Panc1 (cell line): ENCODE data around the gene IYD. TPM values are rescaled to one million over a fixed set of nuclear protein-coding genes. Genes with fewer than 3 reads are reported as not detected.
"Not testable (repeated sequence)": the region's sequence is repeated elsewhere in the genome, so short reads cannot be mapped to it uniquely, and the experiment has no call there.

ENCODE experiments used
- ATAC-seq: fragments of 200-7000 bp; cut with Tn5 transposase; 2 replicates; pipeline ENCODE4 v1.9.1; 2020; ENCODE audit warnings: mild to moderate bottlenecking, moderate library complexity
- BruUV-seq: library from RNA; stranded (reverse); fragments of 400-500 nt; replicated peaks from 2 replicates; lab custom pipeline; 2021; lab: Mats Ljungman, UMichigan
- CTCF ChIA-PET: fragments of 300-600 bp; sonication (Branson Sonifier 250); formaldehyde crosslinking; loops from one replicate; lab custom pipeline; 2022; ENCODE audit warnings: antibody characterized with exemption; lab: Charles Lee
- POLR2A ChIA-PET: fragments of 300-600 bp; sonication (Branson Sonifier 250); formaldehyde crosslinking; loops from one replicate; lab custom pipeline; 2022; ENCODE audit warnings: antibody characterized with exemption; lab: Charles Lee
- DNase-seq: peaks from one replicate; pipeline ENCODE4 v3.0.0-alpha.2; 2010; ENCODE audit warnings: low read depth, low spot score
- H3K27ac ChIP-seq: 2 replicates; pipeline ENCODE4 v1.5.1; 2011; ENCODE audit warnings: mild to moderate bottlenecking, low read length, inconsistent platforms
- H3K27me3 ChIP-seq: fragments of 200-500 bp; sonication (Bioruptor generic); 2 replicates; pipeline ENCODE4 v1.6.0; 2014; ENCODE audit warnings: low read length, inconsistent platforms; ENCODE audit not compliant: control insufficient read depth, insufficient read depth
- H3K36me3 ChIP-seq: fragments of 200-500 bp; sonication (Bioruptor generic); 2 replicates; pipeline ENCODE4 v1.5.1; 2014; ENCODE audit warnings: inconsistent platforms, mild to moderate bottlenecking, low read length, moderate library complexity; ENCODE audit not compliant: control insufficient read depth, insufficient read depth
- H3K4me1 ChIP-seq: 2 replicates; pipeline ENCODE4 v1.5.1; 2011; ENCODE audit warnings: inconsistent platforms, mild to moderate bottlenecking, low read length, moderate library complexity; ENCODE audit not compliant: control insufficient read depth, insufficient read depth
- H3K4me3 ChIP-seq, 2 experiments: 2 replicates each; pipeline ENCODE4 v1.5.1; 2011 to 2012; ENCODE audit warnings: low read depth in 2 of 2, low read length in 2 of 2, mild to moderate bottlenecking in 2 of 2, inconsistent platforms in 1 of 2, moderate library complexity in 1 of 2
- H3K9me3 ChIP-seq: fragments of 200-500 bp; sonication (Bioruptor generic); 2 replicates; pipeline ENCODE4 v1.5.1; 2014; ENCODE audit warnings: low read depth, mild to moderate bottlenecking, inconsistent platforms, low read length, moderate library complexity; ENCODE audit not compliant: control insufficient read depth, insufficient read depth
- POLR2AphosphoS5 ChIP-seq: IDR thresholded peaks from 2 replicates; pipeline ENCODE4 v1.6.1; 2012; ENCODE audit warnings: mild to moderate bottlenecking, low read depth, low read length, moderate library complexity
- REST ChIP-seq, 2 experiments: IDR thresholded peaks; 2 replicates each; pipeline ENCODE4 v1.6.1; 2011 to 2012; ENCODE audit warnings: low read depth in 2 of 2, control low read depth in 1 of 2, low read length in 1 of 2, mild to moderate bottlenecking in 1 of 2, moderate library complexity in 1 of 2; ENCODE audit not compliant: insufficient read depth in 1 of 2
- SIN3A ChIP-seq: IDR thresholded peaks from 2 replicates; pipeline ENCODE4 v1.6.1; 2012; ENCODE audit warnings: low read depth, mild to moderate bottlenecking, low read length, moderate library complexity, borderline replicate concordance; ENCODE audit not compliant: insufficient read depth
- TCF7L2 ChIP-seq: IDR thresholded peaks from 2 replicates; pipeline ENCODE4 v1.6.1; 2011; ENCODE audit warnings: mild to moderate bottlenecking, low read depth, low read length, inconsistent platforms
- in situ Hi-C: cut with HindIII; loops from 2 replicates; pipeline ENCODE4 v1.10.0; 2016; ENCODE audit warnings: low sequenced_read_pairs, low pct_unique_long_range_greater_than_20kb
- intact Hi-C: fragments of 100-400 bp; cut with micrococcal nuclease; formaldehyde crosslinking; loops from one replicate; pipeline ENCODE4 v1.10.0; 2022; ENCODE audit not compliant: unreplicated experiment
- total RNA-seq: library from RNA; stranded (reverse); gene quantifications from one replicate; pipeline ENCODE4 v1.2.1, GENCODE V29; 2021; ENCODE audit not compliant: unreplicated experiment
- TF ChIP-seq, protein P1 (sequence below): fragments of 450-650 bp; IDR thresholded peaks from 2 replicates; pipeline ENCODE4 v1.5.1; 2017; ENCODE audit warnings: mild to moderate bottlenecking

Gene IYD
- total RNA-seq, 1 experiment from 2014 or later, result 0.03 TPM

- no peak for ATAC-seq
- Histone ChIP-seq H3K9me3 (no peaks in the 10 kb centered on the region), H3K36me3 (no peaks in the 10 kb centered on the region), H3K27me3 (no peaks in the 10 kb centered on the region; the same call in 1 of the 2 replicates), H3K4me3 (no peak overlapping the region), H3K4me1 (no peaks in the 10 kb centered on the region), H3K27ac (no peak overlapping the region)
- in situ Hi-C loops (no loop called here), intact Hi-C loops (no loop called here)
- DNase-seq, result no peak
- CTCF ChIA-PET, result interaction anchor here (0.6 kb wide), 1 partner anchor 372 kb away, joined by 4 read pairs; no protein-coding TSS in a partner anchor
- TF ChIP-seq, protein P1, sequence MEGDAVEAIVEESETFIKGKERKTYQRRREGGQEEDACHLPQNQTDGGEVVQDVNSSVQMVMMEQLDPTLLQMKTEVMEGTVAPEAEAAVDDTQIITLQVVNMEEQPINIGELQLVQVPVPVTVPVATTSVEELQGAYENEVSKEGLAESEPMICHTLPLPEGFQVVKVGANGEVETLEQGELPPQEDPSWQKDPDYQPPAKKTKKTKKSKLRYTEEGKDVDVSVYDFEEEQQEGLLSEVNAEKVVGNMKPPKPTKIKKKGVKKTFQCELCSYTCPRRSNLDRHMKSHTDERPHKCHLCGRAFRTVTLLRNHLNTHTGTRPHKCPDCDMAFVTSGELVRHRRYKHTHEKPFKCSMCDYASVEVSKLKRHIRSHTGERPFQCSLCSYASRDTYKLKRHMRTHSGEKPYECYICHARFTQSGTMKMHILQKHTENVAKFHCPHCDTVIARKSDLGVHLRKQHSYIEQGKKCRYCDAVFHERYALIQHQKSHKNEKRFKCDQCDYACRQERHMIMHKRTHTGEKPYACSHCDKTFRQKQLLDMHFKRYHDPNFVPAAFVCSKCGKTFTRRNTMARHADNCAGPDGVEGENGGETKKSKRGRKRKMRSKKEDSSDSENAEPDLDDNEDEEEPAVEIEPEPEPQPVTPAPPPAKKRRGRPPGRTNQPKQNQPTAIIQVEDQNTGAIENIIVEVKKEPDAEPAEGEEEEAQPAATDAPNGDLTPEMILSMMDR, result no peak
- TF ChIP-seq SIN3A, result no peak
- no peak for TF ChIP-seq POLR2AphosphoS5
- no peak for TF ChIP-seq REST (IDR thresholded peaks at IDR 0.05; ENCODE audit: insufficient read depth in 1 of 2, low read depth in 2 of 2, low read length in 1 of 2)
- no peak for TF ChIP-seq TCF7L2
- BruUV-seq, result no TSS peak
- POLR2A ChIA-PET, result no interaction called here
These were observed 76.7 kb downstream of the IYD start for GRCh38 chr6:150445486-150445885.

GRCh38 chr6:150448221-150448620 lies 79.4 kb downstream of the IYD start:
- H3K9me3 ChIP-seq, result no peaks in the 10 kb centered on the region
- H3K27ac ChIP-seq, result no peak overlapping the region
- H3K4me3 ChIP-seq, result no peak overlapping the region
- H3K27me3 ChIP-seq, result no peaks in the 10 kb centered on the region
- BruUV-seq, result no TSS peak
- DNase-seq (no peak), ATAC-seq (no peak)
- no peaks in the 10 kb centered on the region for H3K4me1 ChIP-seq
- ChIA-PET POLR2A (no interaction called here), CTCF (interaction anchor here (0.6 kb wide), 1 partner anchor 93 kb away, joined by 3 read pairs; no protein-coding TSS in a partner anchor)
- in situ Hi-C loops (no loop called here), intact Hi-C loops (no loop called here)
- TF ChIP-seq POLR2AphosphoS5, result no peak
- TF ChIP-seq, protein P1, result no peak
- no peak for TF ChIP-seq REST (IDR thresholded peaks at IDR 0.05; ENCODE audit: insufficient read depth in 1 of 2, low read depth in 2 of 2, low read length in 1 of 2)
- no peak for TF ChIP-seq SIN3A
- no peak for TF ChIP-seq TCF7L2
- H3K36me3 ChIP-seq, result no peaks in the 10 kb centered on the region

GRCh38 chr6:150449055-150449454 lies 80.2 kb downstream of the IYD start:
- H3K36me3 ChIP-seq, H3K27me3 ChIP-seq, in situ Hi-C loops, POLR2A ChIA-PET, H3K9me3 ChIP-seq, H3K4me3 ChIP-seq, H3K27ac ChIP-seq, DNase-seq, intact Hi-C loops, ATAC-seq, H3K4me1 ChIP-seq, BruUV-seq: not testable (repeated sequence)
- CTCF ChIA-PET, result interaction anchor here (0.6 kb wide), 1 partner anchor 93 kb away, joined by 3 read pairs; no protein-coding TSS in a partner anchor
